VCaP (cell line): ENCODE data around the gene RGS6.

ENCODE experiments used
- H3K27ac ChIP-seq: fragments of 450-650 bp; 2 replicates; pipeline ENCODE4 v1.5.1; 2017
- CTCF ChIP-seq: fragments of 450-650 bp; conservative IDR thresholded peaks from 2 replicates; pipeline ENCODE4 v1.5.1; 2017; ENCODE audit warnings: mild to moderate bottlenecking, moderate library complexity

The RGS6 gene

GRCh38 chr14:72060460-72060859, 128.2 kb downstream of the RGS6 start:
- no peak for TF ChIP-seq CTCF
- H3K27ac ChIP-seq: no peak overlapping the region

GRCh38 chr14:72060917-72061316, 128.7 kb downstream of the RGS6 start:
- TF ChIP-seq CTCF: no peak
- no peak overlapping the region for H3K27ac ChIP-seq

GRCh38 chr14:72061718-72062117, 129.5 kb downstream of the RGS6 start:
- no peak overlapping the region for H3K27ac ChIP-seq
- TF ChIP-seq CTCF: no peak

- H3K27ac ChIP-seq: no peak overlapping the region
- no peak for TF ChIP-seq CTCF
Observed at GRCh38 chr14:72063761-72064282, 131.6 kb downstream of the RGS6 start.

GRCh38 chr14:72064501-72064900, 132.3 kb downstream of the RGS6 start:
- no peak for TF ChIP-seq CTCF
- no peak overlapping the region for H3K27ac ChIP-seq

GRCh38 chr14:72070458-72070857, 138.2 kb downstream of the RGS6 start:
- TF ChIP-seq CTCF: no peak

GRCh38 chr14:72075649-72076334, 143.6 kb downstream of the RGS6 start:
- H3K27ac ChIP-seq: no peak overlapping the region
- TF ChIP-seq CTCF: no peak

More at GRCh38 chr14:72070458-72070857, 138.2 kb downstream of the RGS6 start:
- H3K27ac ChIP-seq: no peak overlapping the region
